ENCODE data around the gene ZNF618. TPM values are rescaled to one million over a fixed set of nuclear protein-coding genes. Genes with fewer than 3 reads are reported as not detected.

ZNF618 gene, protein sequence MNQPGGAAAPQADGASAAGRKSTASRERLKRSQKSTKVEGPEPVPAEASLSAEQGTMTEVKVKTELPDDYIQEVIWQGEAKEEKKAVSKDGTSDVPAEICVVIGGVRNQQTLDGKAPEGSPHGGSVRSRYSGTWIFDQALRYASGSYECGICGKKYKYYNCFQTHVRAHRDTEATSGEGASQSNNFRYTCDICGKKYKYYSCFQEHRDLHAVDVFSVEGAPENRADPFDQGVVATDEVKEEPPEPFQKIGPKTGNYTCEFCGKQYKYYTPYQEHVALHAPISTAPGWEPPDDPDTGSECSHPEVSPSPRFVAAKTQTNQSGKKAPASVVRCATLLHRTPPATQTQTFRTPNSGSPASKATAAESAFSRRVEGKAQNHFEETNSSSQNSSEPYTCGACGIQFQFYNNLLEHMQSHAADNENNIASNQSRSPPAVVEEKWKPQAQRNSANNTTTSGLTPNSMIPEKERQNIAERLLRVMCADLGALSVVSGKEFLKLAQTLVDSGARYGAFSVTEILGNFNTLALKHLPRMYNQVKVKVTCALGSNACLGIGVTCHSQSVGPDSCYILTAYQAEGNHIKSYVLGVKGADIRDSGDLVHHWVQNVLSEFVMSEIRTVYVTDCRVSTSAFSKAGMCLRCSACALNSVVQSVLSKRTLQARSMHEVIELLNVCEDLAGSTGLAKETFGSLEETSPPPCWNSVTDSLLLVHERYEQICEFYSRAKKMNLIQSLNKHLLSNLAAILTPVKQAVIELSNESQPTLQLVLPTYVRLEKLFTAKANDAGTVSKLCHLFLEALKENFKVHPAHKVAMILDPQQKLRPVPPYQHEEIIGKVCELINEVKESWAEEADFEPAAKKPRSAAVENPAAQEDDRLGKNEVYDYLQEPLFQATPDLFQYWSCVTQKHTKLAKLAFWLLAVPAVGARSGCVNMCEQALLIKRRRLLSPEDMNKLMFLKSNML
- total RNA-seq: 5.5 and 7.7 TPM in 2 replicates

GRCh38 chr9:113876151-113876992 is at the start of gene ZNF618:
Gene ZNF618, plus strand, starts transcription at chr9:113876309. Its CDS starts 72 bp downstream, at chr9:113876381.

DNA sequence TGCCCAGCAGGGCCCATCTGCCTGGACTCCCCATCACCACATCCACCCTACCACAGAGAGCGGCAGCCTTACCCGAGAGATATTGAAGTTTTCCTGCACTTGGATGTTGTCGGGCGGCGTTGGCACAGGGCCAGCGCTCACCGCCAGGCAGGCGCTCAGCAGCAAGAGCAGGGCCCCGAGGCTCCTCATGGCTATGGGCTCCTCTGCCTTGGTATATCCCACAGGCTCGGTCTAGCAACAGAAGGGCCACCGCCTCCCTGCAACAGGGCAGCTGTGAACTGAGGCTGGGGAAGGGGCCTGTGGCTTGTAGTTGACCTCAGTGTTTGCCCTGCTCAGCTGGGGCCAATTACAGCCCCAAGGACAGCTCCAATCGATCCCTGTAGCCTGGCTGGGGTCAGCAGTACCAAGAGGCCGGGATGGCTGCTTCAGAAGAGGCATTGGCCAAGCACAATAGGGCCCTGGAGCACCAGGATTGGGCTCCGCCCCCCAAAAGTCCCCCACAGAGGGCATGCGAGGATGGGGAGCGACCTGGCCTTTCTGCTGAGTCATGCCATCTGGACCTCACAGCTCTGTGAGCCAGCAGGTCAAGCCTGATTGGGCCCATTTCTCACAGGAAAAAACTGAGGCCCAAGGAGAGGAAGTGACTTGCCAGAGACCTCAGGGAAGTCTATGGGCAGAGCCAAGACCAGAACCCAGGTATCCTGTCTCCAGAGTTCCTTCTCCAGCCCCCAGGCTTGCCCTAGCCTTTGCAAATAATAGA is 202.1 kb downstream of the ZNF618 start, which contains the start of gene AMBP:
TSS of gene AMBP (minus strand) at position 280 of the 760 bp plus-strand sequence. CDS start at position 189, 91 bp downstream.

DNA sequence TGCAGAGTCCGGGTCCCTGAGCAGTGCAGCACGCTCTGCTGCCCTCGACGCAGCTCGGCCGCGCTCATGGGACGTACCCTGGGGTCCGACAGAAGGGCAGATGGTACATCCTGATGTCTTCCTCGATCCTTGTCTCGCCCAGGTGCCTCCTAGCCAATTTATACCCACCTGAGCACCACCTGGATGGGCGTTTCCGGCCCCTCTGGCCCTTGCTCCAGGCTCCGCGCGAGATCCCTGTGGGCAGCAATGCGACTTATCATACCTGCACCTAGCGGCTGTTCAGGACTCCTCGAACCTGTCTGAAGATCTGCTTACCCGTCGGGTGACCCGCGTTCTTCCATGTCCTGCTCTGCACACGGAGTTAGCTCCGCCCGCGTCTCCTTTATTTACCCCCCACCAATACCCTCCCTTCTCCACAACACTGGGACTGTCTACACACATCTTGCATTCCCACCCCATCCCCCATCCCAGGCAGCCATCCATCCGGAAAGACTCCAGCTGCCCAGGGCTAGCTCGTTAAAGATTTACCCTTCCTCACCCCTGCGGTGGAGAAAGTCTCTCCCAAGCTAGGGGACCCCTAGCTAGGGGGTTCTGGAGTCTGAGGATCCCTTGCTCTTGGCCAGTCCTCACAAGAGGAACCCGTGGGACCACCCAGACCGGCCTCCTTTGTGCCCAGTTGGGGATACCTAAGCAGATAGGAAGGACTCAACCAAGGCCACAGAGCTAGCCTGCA is 223.0 kb downstream of the ZNF618 start, which contains the start of gene KIF12:
TSS of gene KIF12 (minus strand) at position 357 of the 733 bp plus-strand sequence. CDS start at position 341, 16 bp downstream.

Other genes with a start within 250 kb of the ZNF618 start
- gene AMBP, start 202.0 kb downstream of the ZNF618 start, total RNA-seq: 0.16 and 0.86 TPM in 2 replicates
- gene KIF12, start 223.0 kb downstream of the ZNF618 start, total RNA-seq: not detected in 2 replicates